ENCODE measurements around the gene NOXO1. TPM values are rescaled to one million over a fixed set of nuclear protein-coding genes. Genes with fewer than 3 reads are reported as not detected.
"Not testable (repeated sequence)": the region's sequence is repeated elsewhere in the genome, so short reads cannot be mapped to it uniquely, and the experiment has no call there.

The NOXO1 gene
- total and polyA plus RNA-seq, 4 donors, result 0.28 to 7.3 (median 3.2) TPM

- Histone ChIP-seq H3K9ac (ENCODE audit: insufficient read depth in 1 of 2, low read length in 2 of 2) (no peak overlapping the region), H3K27ac (ENCODE audit: low read depth in 1 of 2, low read length in 1 of 2) (no peak overlapping the region), H3K4me3 (no peak overlapping the region), H3K9me3 (ENCODE audit: control insufficient read depth in 4 of 4, insufficient read depth in 3 of 4, low read length in 3 of 4) (peaks cover 0 to 1% (median 0%) of the 10 kb centered on the region in 4 donors), H3K4me1 (ENCODE audit: control insufficient read depth in 5 of 5, insufficient read depth in 5 of 5, low read length in 5 of 5) (peaks cover 0 to 12% (median 7%) of the 10 kb centered on the region in 5 donors), H3K27me3 (ENCODE audit: control insufficient read depth in 3 of 3, insufficient read depth in 3 of 3, low read length in 2 of 3) (no peaks in the 10 kb centered on the region), H3K36me3 (ENCODE audit: control insufficient read depth in 4 of 4, insufficient read depth in 4 of 4, low read length in 4 of 4) (peaks cover 2 to 33% (median 8%) of the 10 kb centered on the region in 4 donors)
- DNase-seq (no peak), ATAC-seq (ENCODE audit: insufficient read depth, low FRiP score) (no peak)
- 71 to 84% methylated on average over 23 of the region's 23 CpGs for WGBS, 2 donors
- no peak for TF ChIP-seq CTCF (IDR thresholded peaks at IDR 0.05; ENCODE audit: control extremely low read depth, extremely low read depth)
Observed at GRCh38 chr16:1940273-1941161, 40.8 kb downstream of the NOXO1 start.

- not testable (repeated sequence) for H3K9ac ChIP-seq (ENCODE audit: insufficient read depth in 1 of 2, low read length in 2 of 2); H3K4me3 ChIP-seq; H3K27ac ChIP-seq (ENCODE audit: low read depth in 1 of 2, low read length in 1 of 2); H3K27me3 ChIP-seq (ENCODE audit: control insufficient read depth in 3 of 3, insufficient read depth in 3 of 3, low read length in 2 of 3); H3K9me3 ChIP-seq (ENCODE audit: control insufficient read depth in 4 of 4, insufficient read depth in 3 of 4, low read length in 3 of 4); ATAC-seq (ENCODE audit: insufficient read depth, low FRiP score); DNase-seq
- 93% methylated on average over 8 of the region's 8 CpGs for WGBS, 2 donors
- Histone ChIP-seq H3K36me3 (ENCODE audit: control insufficient read depth in 4 of 4, insufficient read depth in 4 of 4, low read length in 4 of 4) (peaks cover 2 to 33% (median 8%) of the 10 kb centered on the region in 4 donors), H3K4me1 (ENCODE audit: control insufficient read depth in 5 of 5, insufficient read depth in 5 of 5, low read length in 5 of 5) (peaks cover 0 to 12% (median 7%) of the 10 kb centered on the region in 5 donors)
Observed at GRCh38 chr16:1939833-1940232, 41.4 kb downstream of the NOXO1 start.

GRCh38 chr16:1938910-1939309, 42.4 kb downstream of the NOXO1 start:
- peak overlapping the region in 1 of 2 donors; percentile 62 for H3K27ac ChIP-seq (ENCODE audit: low read depth in 1 of 2, low read length in 1 of 2)
- WGBS, 2 donors, result 73 to 88% methylated on average over 17 of the region's 17 CpGs
- peaks cover 0 to 12% (median 7%) of the 10 kb centered on the region in 5 donors for H3K4me1 ChIP-seq (ENCODE audit: control insufficient read depth in 5 of 5, insufficient read depth in 5 of 5, low read length in 5 of 5)
- H3K9me3 ChIP-seq (ENCODE audit: control insufficient read depth in 4 of 4, insufficient read depth in 3 of 4, low read length in 3 of 4), result peaks cover 0 to 1% (median 0%) of the 10 kb centered on the region in 4 donors
- peaks cover 2 to 33% (median 8%) of the 10 kb centered on the region in 4 donors for H3K36me3 ChIP-seq (ENCODE audit: control insufficient read depth in 4 of 4, insufficient read depth in 4 of 4, low read length in 4 of 4)
- no peaks in the 10 kb centered on the region for H3K27me3 ChIP-seq (ENCODE audit: control insufficient read depth in 3 of 3, insufficient read depth in 3 of 3, low read length in 2 of 3)
- no peak for ATAC-seq (ENCODE audit: insufficient read depth, low FRiP score)
- no peak overlapping the region for H3K4me3 ChIP-seq
- H3K9ac ChIP-seq (ENCODE audit: insufficient read depth in 1 of 2, low read length in 2 of 2), result no peak overlapping the region
- no peak for DNase-seq
- TF ChIP-seq CTCF (IDR thresholded peaks at IDR 0.05; ENCODE audit: control extremely low read depth, extremely low read depth), result no peak

GRCh38 chr16:1938316-1938715, 43.0 kb downstream of the NOXO1 start:
- Histone ChIP-seq H3K27ac (ENCODE audit: low read depth in 1 of 2, low read length in 1 of 2) (peak overlapping the region in 1 of 2 donors; percentile 62), H3K4me1 (ENCODE audit: control insufficient read depth in 5 of 5, insufficient read depth in 5 of 5, low read length in 5 of 5) (peaks cover 0 to 12% (median 7%) of the 10 kb centered on the region in 5 donors)

More at GRCh38 chr16:1938316-1938715, 43.0 kb downstream of the NOXO1 start:
- WGBS, 2 donors, result 38 to 77% methylated on average over 10 of the region's 10 CpGs
- no peak for TF ChIP-seq CTCF (IDR thresholded peaks at IDR 0.05; ENCODE audit: control extremely low read depth, extremely low read depth)
- H3K27me3 ChIP-seq (ENCODE audit: control insufficient read depth in 3 of 3, insufficient read depth in 3 of 3, low read length in 2 of 3), result no peaks in the 10 kb centered on the region
- no peak overlapping the region for H3K9ac ChIP-seq (ENCODE audit: insufficient read depth in 1 of 2, low read length in 2 of 2)
- no peak for ATAC-seq (ENCODE audit: insufficient read depth, low FRiP score)
- peaks cover 2 to 33% (median 8%) of the 10 kb centered on the region in 4 donors for H3K36me3 ChIP-seq (ENCODE audit: control insufficient read depth in 4 of 4, insufficient read depth in 4 of 4, low read length in 4 of 4)
- peaks cover 0 to 1% (median 0%) of the 10 kb centered on the region in 4 donors for H3K9me3 ChIP-seq (ENCODE audit: control insufficient read depth in 4 of 4, insufficient read depth in 3 of 4, low read length in 3 of 4)
- no peak for DNase-seq
- H3K4me3 ChIP-seq, result no peak overlapping the region

Data from lung (tissue), 12 donors.